Panc1 (cell line): ENCODE measurements around the gene SLC2A1. TPM values are rescaled to one million over a fixed set of nuclear protein-coding genes. Genes with fewer than 3 reads are reported as not detected.
A peak's percentile ranks its signal among the peaks of the same experiment; 100 is the strongest.

ENCODE experiments used
- ATAC-seq: fragments of 200-7000 bp; cut with Tn5 transposase; 2 replicates; pipeline ENCODE4 v1.9.1; 2020; ENCODE audit warnings: mild to moderate bottlenecking, moderate library complexity
- BruUV-seq: library from RNA; stranded (reverse); fragments of 400-500 nt; replicated peaks from 2 replicates; lab custom pipeline; 2021; lab: Mats Ljungman, UMichigan
- CTCF ChIA-PET: fragments of 300-600 bp; sonication (Branson Sonifier 250); formaldehyde crosslinking; loops from one replicate; lab custom pipeline; 2022; ENCODE audit warnings: antibody characterized with exemption; lab: Charles Lee
- POLR2A ChIA-PET: fragments of 300-600 bp; sonication (Branson Sonifier 250); formaldehyde crosslinking; loops from one replicate; lab custom pipeline; 2022; ENCODE audit warnings: antibody characterized with exemption; lab: Charles Lee
- DNase-seq: peaks from one replicate; pipeline ENCODE4 v3.0.0-alpha.2; 2010; ENCODE audit warnings: low read depth, low spot score
- H3K27ac ChIP-seq: 2 replicates; pipeline ENCODE4 v1.5.1; 2011; ENCODE audit warnings: mild to moderate bottlenecking, low read length, inconsistent platforms
- H3K27me3 ChIP-seq: fragments of 200-500 bp; sonication (Bioruptor generic); 2 replicates; pipeline ENCODE4 v1.6.0; 2014; ENCODE audit warnings: low read length, inconsistent platforms; ENCODE audit not compliant: control insufficient read depth, insufficient read depth
- H3K36me3 ChIP-seq: fragments of 200-500 bp; sonication (Bioruptor generic); 2 replicates; pipeline ENCODE4 v1.5.1; 2014; ENCODE audit warnings: inconsistent platforms, mild to moderate bottlenecking, low read length, moderate library complexity; ENCODE audit not compliant: control insufficient read depth, insufficient read depth
- H3K4me1 ChIP-seq: 2 replicates; pipeline ENCODE4 v1.5.1; 2011; ENCODE audit warnings: inconsistent platforms, mild to moderate bottlenecking, low read length, moderate library complexity; ENCODE audit not compliant: control insufficient read depth, insufficient read depth
- H3K4me3 ChIP-seq, 2 experiments: 2 replicates each; pipeline ENCODE4 v1.5.1; 2011 to 2012; ENCODE audit warnings: low read depth in 2 of 2, low read length in 2 of 2, mild to moderate bottlenecking in 2 of 2, inconsistent platforms in 1 of 2, moderate library complexity in 1 of 2
- H3K9me3 ChIP-seq: fragments of 200-500 bp; sonication (Bioruptor generic); 2 replicates; pipeline ENCODE4 v1.5.1; 2014; ENCODE audit warnings: low read depth, mild to moderate bottlenecking, inconsistent platforms, low read length, moderate library complexity; ENCODE audit not compliant: control insufficient read depth, insufficient read depth
- CTCF ChIP-seq: fragments of 450-650 bp; IDR thresholded peaks from 2 replicates; pipeline ENCODE4 v1.5.1; 2017; ENCODE audit warnings: mild to moderate bottlenecking
- POLR2AphosphoS5 ChIP-seq: IDR thresholded peaks from 2 replicates; pipeline ENCODE4 v1.6.1; 2012; ENCODE audit warnings: mild to moderate bottlenecking, low read depth, low read length, moderate library complexity
- REST ChIP-seq, 2 experiments: IDR thresholded peaks; 2 replicates each; pipeline ENCODE4 v1.6.1; 2011 to 2012; ENCODE audit warnings: low read depth in 2 of 2, control low read depth in 1 of 2, low read length in 1 of 2, mild to moderate bottlenecking in 1 of 2, moderate library complexity in 1 of 2; ENCODE audit not compliant: insufficient read depth in 1 of 2
- SIN3A ChIP-seq: IDR thresholded peaks from 2 replicates; pipeline ENCODE4 v1.6.1; 2012; ENCODE audit warnings: low read depth, mild to moderate bottlenecking, low read length, moderate library complexity, borderline replicate concordance; ENCODE audit not compliant: insufficient read depth
- TCF7L2 ChIP-seq: IDR thresholded peaks from 2 replicates; pipeline ENCODE4 v1.6.1; 2011; ENCODE audit warnings: mild to moderate bottlenecking, low read depth, low read length, inconsistent platforms
- in situ Hi-C: cut with HindIII; loops from 2 replicates; pipeline ENCODE4 v1.10.0; 2016; ENCODE audit warnings: low sequenced_read_pairs, low pct_unique_long_range_greater_than_20kb
- intact Hi-C: fragments of 100-400 bp; cut with micrococcal nuclease; formaldehyde crosslinking; loops from one replicate; pipeline ENCODE4 v1.10.0; 2022; ENCODE audit not compliant: unreplicated experiment
- total RNA-seq: library from RNA; stranded (reverse); gene quantifications from one replicate; pipeline ENCODE4 v1.2.1, GENCODE V29; 2021; ENCODE audit not compliant: unreplicated experiment

Gene SLC2A1
- total RNA-seq, 1 experiment from 2014 or later: 32.9 TPM

- POLR2A ChIA-PET: interaction anchor here (0.6 to 2.2 kb wide), 3 partner anchors 76 to 150 kb away, joined by 3 to 12 read pairs (median 6); no protein-coding TSS in a partner anchor
- no peaks in the 10 kb centered on the region for H3K27me3 ChIP-seq
- CTCF ChIA-PET: interaction anchor here (0.8 to 3.5 kb wide), 4 partner anchors 10 to 150 kb away, joined by 4 to 25 read pairs (median 8); no protein-coding TSS in a partner anchor
- TF ChIP-seq POLR2AphosphoS5: no peak
- no peak for TF ChIP-seq TCF7L2
- no peak for TF ChIP-seq SIN3A
- no peak for TF ChIP-seq REST (IDR thresholded peaks at IDR 0.05; ENCODE audit: insufficient read depth in 1 of 2, low read depth in 2 of 2, low read length in 1 of 2)
- TF ChIP-seq CTCF: no peak
- ATAC-seq (no peak), DNase-seq (no peak)
- H3K36me3 ChIP-seq: no peaks in the 10 kb centered on the region
- peak overlapping the region; percentile 88 for H3K27ac ChIP-seq
- in situ Hi-C loops (no loop called here), intact Hi-C loops (no loop called here)
- peak overlapping the region; percentile 62 to 78 for H3K4me3 ChIP-seq
- BruUV-seq: no TSS peak
- H3K9me3 ChIP-seq: no peaks in the 10 kb centered on the region
- peaks cover 12% of the 10 kb centered on the region for H3K4me1 ChIP-seq
Measured at GRCh38 chr1:42923367-42924081, 35.1 kb downstream of the SLC2A1 start.

GRCh38 chr1:42922687-42923366 is 35.8 kb downstream of the SLC2A1 start:
- intact Hi-C loops: no loop called here
- in situ Hi-C loops: no loop called here

More at GRCh38 chr1:42922687-42923366, 35.8 kb downstream of the SLC2A1 start:
- no peak for DNase-seq
- ATAC-seq: peak; percentile 75
- Histone ChIP-seq H3K36me3 (no peaks in the 10 kb centered on the region), H3K27me3 (no peaks in the 10 kb centered on the region), H3K9me3 (no peaks in the 10 kb centered on the region), H3K4me3 (no peak overlapping the region), H3K27ac (peak overlapping the region; percentile 36; the same call in 1 of the 2 replicates), H3K4me1 (peaks cover 12% of the 10 kb centered on the region)
- TF ChIP-seq CTCF (peak; percentile 93), SIN3A (no peak)
- CTCF ChIA-PET: interaction anchor here (0.7 to 3.5 kb wide), 5 partner anchors 10 to 151 kb away, joined by 4 to 25 read pairs (median 5); no protein-coding TSS in a partner anchor
- no TSS peak for BruUV-seq
- POLR2A ChIA-PET: interaction anchor here (0.6 to 2.2 kb wide), 2 partner anchors 77 to 151 kb away, joined by 6 to 12 read pairs; no protein-coding TSS in a partner anchor
